ENCODE data around the gene PLAGL2. TPM values are rescaled to one million over a fixed set of nuclear protein-coding genes. Genes with fewer than 3 reads are reported as not detected.

PLAGL2 gene
- polyA plus RNA-seq, 1 donor from 2014 or later: 2.7 TPM

DNA sequence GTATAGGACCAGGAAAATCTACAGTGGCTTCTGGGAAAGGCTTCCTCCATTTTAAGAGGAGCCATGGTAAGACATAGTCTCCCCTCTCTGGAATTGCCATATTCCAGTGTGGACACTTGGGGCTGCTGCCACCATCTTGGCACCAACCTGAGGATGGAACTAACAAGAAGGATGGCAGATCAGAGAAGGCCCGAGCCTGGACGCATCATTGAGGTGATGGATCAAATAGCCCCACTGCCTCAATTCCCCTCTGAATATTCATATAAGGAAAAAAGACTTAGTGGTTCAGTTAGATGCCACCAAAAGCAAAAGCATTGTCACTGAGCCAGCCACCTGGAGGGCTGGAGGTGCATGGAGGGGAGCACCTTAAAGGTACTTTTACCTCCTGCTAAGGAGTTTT is 25.9 kb downstream of the PLAGL2 start:
- no peaks in the 10 kb centered on the region for H3K79me2 ChIP-seq (replicated peaks; ENCODE audit: insufficient read depth, low read length)
- no peak overlapping the region for H2AFZ ChIP-seq (ENCODE audit: low read depth, low read length)
- H3K27me3 ChIP-seq (ENCODE audit: insufficient read depth, low read depth, low read length): no peaks in the 10 kb centered on the region
- H3F3A ChIP-seq (ENCODE audit: insufficient read depth, low read length, poor library complexity, severe bottlenecking): no peaks in the 10 kb centered on the region
- no peaks in the 10 kb centered on the region for H3K9me2 ChIP-seq (ENCODE audit: insufficient read depth, low read length)
- H3K4me3 ChIP-seq (ENCODE audit: low read length): no peak overlapping the region
- no peaks in the 10 kb centered on the region for H3K9me3 ChIP-seq (ENCODE audit: low read length)
- H3K36me3 ChIP-seq (ENCODE audit: insufficient read depth, low read length): no peaks in the 10 kb centered on the region
- H4K20me1 ChIP-seq (ENCODE audit: insufficient read depth): no peaks in the 10 kb centered on the region
- TF ChIP-seq SMC3 (conservative IDR thresholded peaks at IDR 0.05; ENCODE audit: poor library complexity): no peak
- TF ChIP-seq RAD21 (conservative IDR thresholded peaks at IDR 0.05): no peak
- no peak for TF ChIP-seq EP300 (conservative IDR thresholded peaks at IDR 0.05; ENCODE audit: poor library complexity, severe bottlenecking)
- no peak for TF ChIP-seq EZH2 (IDR thresholded peaks at IDR 0.05; ENCODE audit: borderline replicate concordance, insufficient read depth, low read length, poor library complexity, severe bottlenecking)
- no peak for TF ChIP-seq POLR2AphosphoS5 (IDR thresholded peaks at IDR 0.05)
- TF ChIP-seq MXI1 (conservative IDR thresholded peaks at IDR 0.05; ENCODE audit: poor library complexity, severe bottlenecking): no peak
- TF ChIP-seq TAF1 (IDR thresholded peaks at IDR 0.05; ENCODE audit: low read depth): no peak
- TF ChIP-seq, protein P1, sequence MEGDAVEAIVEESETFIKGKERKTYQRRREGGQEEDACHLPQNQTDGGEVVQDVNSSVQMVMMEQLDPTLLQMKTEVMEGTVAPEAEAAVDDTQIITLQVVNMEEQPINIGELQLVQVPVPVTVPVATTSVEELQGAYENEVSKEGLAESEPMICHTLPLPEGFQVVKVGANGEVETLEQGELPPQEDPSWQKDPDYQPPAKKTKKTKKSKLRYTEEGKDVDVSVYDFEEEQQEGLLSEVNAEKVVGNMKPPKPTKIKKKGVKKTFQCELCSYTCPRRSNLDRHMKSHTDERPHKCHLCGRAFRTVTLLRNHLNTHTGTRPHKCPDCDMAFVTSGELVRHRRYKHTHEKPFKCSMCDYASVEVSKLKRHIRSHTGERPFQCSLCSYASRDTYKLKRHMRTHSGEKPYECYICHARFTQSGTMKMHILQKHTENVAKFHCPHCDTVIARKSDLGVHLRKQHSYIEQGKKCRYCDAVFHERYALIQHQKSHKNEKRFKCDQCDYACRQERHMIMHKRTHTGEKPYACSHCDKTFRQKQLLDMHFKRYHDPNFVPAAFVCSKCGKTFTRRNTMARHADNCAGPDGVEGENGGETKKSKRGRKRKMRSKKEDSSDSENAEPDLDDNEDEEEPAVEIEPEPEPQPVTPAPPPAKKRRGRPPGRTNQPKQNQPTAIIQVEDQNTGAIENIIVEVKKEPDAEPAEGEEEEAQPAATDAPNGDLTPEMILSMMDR (IDR thresholded peaks at IDR 0.05; ENCODE audit: poor library complexity, severe bottlenecking): no peak
- TF ChIP-seq, protein P2, sequence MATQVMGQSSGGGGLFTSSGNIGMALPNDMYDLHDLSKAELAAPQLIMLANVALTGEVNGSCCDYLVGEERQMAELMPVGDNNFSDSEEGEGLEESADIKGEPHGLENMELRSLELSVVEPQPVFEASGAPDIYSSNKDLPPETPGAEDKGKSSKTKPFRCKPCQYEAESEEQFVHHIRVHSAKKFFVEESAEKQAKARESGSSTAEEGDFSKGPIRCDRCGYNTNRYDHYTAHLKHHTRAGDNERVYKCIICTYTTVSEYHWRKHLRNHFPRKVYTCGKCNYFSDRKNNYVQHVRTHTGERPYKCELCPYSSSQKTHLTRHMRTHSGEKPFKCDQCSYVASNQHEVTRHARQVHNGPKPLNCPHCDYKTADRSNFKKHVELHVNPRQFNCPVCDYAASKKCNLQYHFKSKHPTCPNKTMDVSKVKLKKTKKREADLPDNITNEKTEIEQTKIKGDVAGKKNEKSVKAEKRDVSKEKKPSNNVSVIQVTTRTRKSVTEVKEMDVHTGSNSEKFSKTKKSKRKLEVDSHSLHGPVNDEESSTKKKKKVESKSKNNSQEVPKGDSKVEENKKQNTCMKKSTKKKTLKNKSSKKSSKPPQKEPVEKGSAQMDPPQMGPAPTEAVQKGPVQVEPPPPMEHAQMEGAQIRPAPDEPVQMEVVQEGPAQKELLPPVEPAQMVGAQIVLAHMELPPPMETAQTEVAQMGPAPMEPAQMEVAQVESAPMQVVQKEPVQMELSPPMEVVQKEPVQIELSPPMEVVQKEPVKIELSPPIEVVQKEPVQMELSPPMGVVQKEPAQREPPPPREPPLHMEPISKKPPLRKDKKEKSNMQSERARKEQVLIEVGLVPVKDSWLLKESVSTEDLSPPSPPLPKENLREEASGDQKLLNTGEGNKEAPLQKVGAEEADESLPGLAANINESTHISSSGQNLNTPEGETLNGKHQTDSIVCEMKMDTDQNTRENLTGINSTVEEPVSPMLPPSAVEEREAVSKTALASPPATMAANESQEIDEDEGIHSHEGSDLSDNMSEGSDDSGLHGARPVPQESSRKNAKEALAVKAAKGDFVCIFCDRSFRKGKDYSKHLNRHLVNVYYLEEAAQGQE (IDR thresholded peaks at IDR 0.05; ENCODE audit: borderline replicate concordance): no peak
- no peak overlapping the region for H3K4me2 ChIP-seq (ENCODE audit: low read length)
- no peak overlapping the region for H3K27ac ChIP-seq (ENCODE audit: low read length)
- H3K9ac ChIP-seq (ENCODE audit: low read length): no peak overlapping the region

DNA sequence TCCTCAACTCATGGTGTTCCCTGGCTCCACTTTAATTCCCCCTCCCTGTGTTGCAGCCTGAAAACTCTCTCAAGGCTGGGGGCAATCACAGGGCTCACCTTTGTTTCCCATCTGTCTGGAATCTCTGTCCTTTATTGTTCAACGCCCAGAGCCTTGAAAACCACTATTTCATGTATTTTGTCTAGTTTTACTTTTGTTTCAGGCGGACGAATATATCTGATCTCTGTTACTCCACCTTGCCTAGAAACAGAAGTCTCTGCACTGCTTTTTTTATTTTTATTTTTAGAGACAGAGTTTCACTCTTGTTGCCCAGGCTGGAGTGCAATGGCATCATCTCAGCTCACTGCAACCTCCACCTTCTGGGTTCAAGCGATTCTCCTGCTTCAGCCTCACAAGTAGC is 27.6 kb downstream of the PLAGL2 start:
- H4K20me1 ChIP-seq (ENCODE audit: insufficient read depth): no peaks in the 10 kb centered on the region
- no peak for TF ChIP-seq EZH2 (IDR thresholded peaks at IDR 0.05; ENCODE audit: borderline replicate concordance, insufficient read depth, low read length, poor library complexity, severe bottlenecking)
- TF ChIP-seq POLR2AphosphoS5 (IDR thresholded peaks at IDR 0.05): no peak
- TF ChIP-seq, protein P1 (IDR thresholded peaks at IDR 0.05; ENCODE audit: poor library complexity, severe bottlenecking): no peak
- TF ChIP-seq EP300 (conservative IDR thresholded peaks at IDR 0.05; ENCODE audit: poor library complexity, severe bottlenecking): no peak
- TF ChIP-seq TAF1 (IDR thresholded peaks at IDR 0.05; ENCODE audit: low read depth): no peak
- TF ChIP-seq, protein P2 (IDR thresholded peaks at IDR 0.05; ENCODE audit: borderline replicate concordance): no peak
- no peak for TF ChIP-seq RAD21 (conservative IDR thresholded peaks at IDR 0.05)
- TF ChIP-seq MXI1 (conservative IDR thresholded peaks at IDR 0.05; ENCODE audit: poor library complexity, severe bottlenecking): no peak
- no peak for TF ChIP-seq SMC3 (conservative IDR thresholded peaks at IDR 0.05; ENCODE audit: poor library complexity)
- no peaks in the 10 kb centered on the region for H3K36me3 ChIP-seq (ENCODE audit: insufficient read depth, low read length)
- H3K9me2 ChIP-seq (ENCODE audit: insufficient read depth, low read length): no peaks in the 10 kb centered on the region
- no peak overlapping the region for H3K4me3 ChIP-seq (ENCODE audit: low read length)
- no peak overlapping the region for H3K9ac ChIP-seq (ENCODE audit: low read length)
- no peaks in the 10 kb centered on the region for H3K9me3 ChIP-seq (ENCODE audit: low read length)
- no peak overlapping the region for H3K27ac ChIP-seq (ENCODE audit: low read length)
- H3F3A ChIP-seq (ENCODE audit: insufficient read depth, low read length, poor library complexity, severe bottlenecking): no peaks in the 10 kb centered on the region
- H3K79me2 ChIP-seq (replicated peaks; ENCODE audit: insufficient read depth, low read length): no peaks in the 10 kb centered on the region
- no peak overlapping the region for H3K4me2 ChIP-seq (ENCODE audit: low read length)
- no peaks in the 10 kb centered on the region for H3K27me3 ChIP-seq (ENCODE audit: insufficient read depth, low read depth, low read length)
- no peak overlapping the region for H2AFZ ChIP-seq (ENCODE audit: low read depth, low read length)

All from neural cell (in vitro differentiated cells).